GM23338 (cell line): ENCODE data around the gene RENBP. TPM values are rescaled to one million over a fixed set of nuclear protein-coding genes. Genes with fewer than 3 reads are reported as not detected.

Experiments
- ATAC-seq: fragments of 200-7000 bp; cut with Tn5 transposase; 3 replicates; pipeline ENCODE4 v1.9.1; 2020
- DNase-seq: peaks from one replicate; pipeline ENCODE4 v3.0.0-alpha.2; 2015; ENCODE audit warnings: low spot score
- H2AFZ ChIP-seq: fragments of 200-600 bp; sonication (generic); 2 replicates; pipeline ENCODE4 v1.8.0; 2016; ENCODE audit warnings: antibody characterized with exemption, mild to moderate bottlenecking, moderate library complexity
- H3F3A ChIP-seq: fragments of 200-600 bp; sonication (generic); replicated peaks from 2 replicates; pipeline ENCODE4 v1.8.0; 2017; ENCODE audit warnings: antibody characterized with exemption, mixed run types, low read depth
- H3K27ac ChIP-seq: fragments of 200-600 bp; sonication (generic); 2 replicates; pipeline ENCODE4 v1.6.1; 2016; ENCODE audit warnings: low read depth
- H3K27me3 ChIP-seq: fragments of 200-600 bp; sonication (generic); 2 replicates; pipeline ENCODE4 v1.8.0; 2016; ENCODE audit warnings: mild to moderate bottlenecking, mixed run types, moderate library complexity; ENCODE audit not compliant: insufficient read depth
- H3K36me3 ChIP-seq: fragments of 200-600 bp; sonication (generic); 2 replicates; pipeline ENCODE4 v1.8.0; 2016; ENCODE audit warnings: mild to moderate bottlenecking; ENCODE audit not compliant: insufficient read depth
- H3K4me1 ChIP-seq: fragments of 200-600 bp; sonication (generic); 2 replicates; pipeline ENCODE4 v1.8.0; 2016; ENCODE audit warnings: mild to moderate bottlenecking, moderate library complexity; ENCODE audit not compliant: insufficient read depth
- H3K4me2 ChIP-seq: fragments of 200-600 bp; sonication (generic); 2 replicates; pipeline ENCODE4 v1.7.1; 2017; ENCODE audit warnings: mixed run types
- H3K4me3 ChIP-seq: fragments of 200-600 bp; sonication (generic); 2 replicates; pipeline ENCODE4 v1.6.1; 2016; ENCODE audit warnings: mixed run types
- H3K79me2 ChIP-seq: fragments of 200-600 bp; sonication (generic); replicated peaks from 2 replicates; pipeline ENCODE4 v1.8.0; 2017; ENCODE audit warnings: mild to moderate bottlenecking; ENCODE audit not compliant: insufficient read depth
- H3K9me2 ChIP-seq: fragments of 200-600 bp; sonication (generic); 2 replicates; pipeline ENCODE4 v1.8.0; 2017; ENCODE audit not compliant: insufficient read depth
- H4K20me1 ChIP-seq: fragments of 200-600 bp; sonication (generic); replicated peaks from 2 replicates; pipeline ENCODE4 v1.8.0; 2017; ENCODE audit warnings: mild to moderate bottlenecking; ENCODE audit not compliant: insufficient read depth
- H3K27ac Mint-ChIP-seq: 2 replicates; pipeline ENCODE4 v1.8.0; 2020; ENCODE audit warnings: inconsistent platforms, mild to moderate bottlenecking, moderate library complexity, mixed read lengths
- H3K27me3 Mint-ChIP-seq: 3 replicates; pipeline ENCODE4 v1.8.0; 2022; ENCODE audit warnings: low read depth, mild to moderate bottlenecking, moderate library complexity, mixed read lengths, inconsistent platforms; ENCODE audit not compliant: insufficient read depth, poor library complexity
- H3K36me3 Mint-ChIP-seq: 3 replicates; pipeline ENCODE4 v1.8.0; 2021; ENCODE audit warnings: low read depth, mild to moderate bottlenecking, inconsistent platforms, moderate library complexity, mixed read lengths
- H3K4me1 Mint-ChIP-seq: 3 replicates; pipeline ENCODE4 v1.8.0; 2020; ENCODE audit warnings: mild to moderate bottlenecking, inconsistent platforms, mixed read lengths
- H3K4me3 Mint-ChIP-seq: 3 replicates; pipeline ENCODE4 v1.8.0; 2021; ENCODE audit warnings: moderate library complexity, mild to moderate bottlenecking, inconsistent platforms, mixed read lengths
- H3K9me3 Mint-ChIP-seq: 3 replicates; pipeline ENCODE4 v1.8.0; 2020; ENCODE audit warnings: moderate library complexity, mild to moderate bottlenecking, inconsistent platforms, mixed read lengths
- REST ChIP-seq: IDR thresholded peaks from one replicate; pipeline ENCODE4 v1.6.1; 2018; ENCODE audit warnings: antibody characterized with exemption; ENCODE audit not compliant: unreplicated experiment
- ZNF114 ChIP-seq: fragments of 250-450 bp; sonication (Bioruptor Pico); IDR thresholded peaks from 2 replicates; pipeline ENCODE4 v1.5.0; 2020; ENCODE audit warnings: mild to moderate bottlenecking, moderate library complexity
- ZNF462 ChIP-seq: fragments of 250-450 bp; sonication (Bioruptor Pico); IDR thresholded peaks from 2 replicates; pipeline ENCODE4 v1.5.0; 2020; ENCODE audit warnings: mild to moderate bottlenecking, moderate library complexity
- polyA plus RNA-seq: library from polyadenylated mRNA; unstranded; fragments of >200 nt; fragmentation: Nextera tagmentation; extraction: Ambion mirVana; gene quantifications from 2 replicates; pipeline ENCODE4 v1.2.1, GENCODE V29; 2016
- total RNA-seq: library from RNA; depleted of rRNA; stranded (reverse); fragments of >200 nt; shearing (Covaris generic); gene quantifications from 2 replicates; pipeline ENCODE4 v1.2.3, GENCODE V29; 2014

RENBP gene
- total and polyA plus RNA-seq, 2 experiments from 2014 or later, result 2.0 to 10.3 TPM

DNA sequence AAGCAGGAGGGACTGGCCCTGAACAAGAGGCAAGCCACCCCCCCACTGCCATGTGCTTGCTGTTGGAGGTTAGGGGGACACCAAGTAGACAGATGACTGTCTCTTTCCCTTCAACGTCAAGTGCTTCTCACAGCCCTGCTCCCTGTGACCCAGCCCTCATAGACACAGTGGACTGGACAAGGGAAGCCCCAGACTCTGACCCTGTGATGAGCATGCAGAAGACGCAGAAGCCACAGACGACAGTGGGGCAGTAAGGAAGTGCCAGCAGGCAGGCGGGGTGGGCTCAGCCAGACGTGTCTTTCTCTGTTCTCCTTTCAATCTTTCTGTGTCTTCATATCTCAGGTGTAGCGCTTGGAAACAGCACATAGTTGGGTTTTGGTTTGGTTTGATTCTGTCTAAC lies 56.1 kb downstream of the RENBP start:
- Histone ChIP-seq H3K4me1 (peaks cover 7% of the 10 kb centered on the region; the same call in 1 of the 2 replicates), H3K79me2 (no peaks in the 10 kb centered on the region), H3K4me3 (no peak overlapping the region), H3F3A (no peaks in the 10 kb centered on the region), H3K9me2 (no peaks in the 10 kb centered on the region), H3K27me3 (no peaks in the 10 kb centered on the region; the same call in 1 of the 2 replicates), H3K27ac (no peak overlapping the region), H3K4me2 (no peak overlapping the region), H2AFZ (no peak overlapping the region), H4K20me1 (no peaks in the 10 kb centered on the region), H3K36me3 (no peaks in the 10 kb centered on the region)
- Mint-ChIP-seq H3K4me3 (no peak overlapping the region), H3K9me3 (no peaks in the 10 kb centered on the region; the same call in 2 of the 3 replicates), H3K27me3 (peaks cover 6% of the 10 kb centered on the region), H3K36me3 (no peaks in the 10 kb centered on the region; the same call in 2 of the 3 replicates), H3K4me1 (peaks cover 20% of the 10 kb centered on the region), H3K27ac (no peak overlapping the region)
- DNase-seq (no peak), ATAC-seq (no peak)
- TF ChIP-seq ZNF462 (CRISPR knock-in tag) (no peak), REST (no peak), ZNF114 (CRISPR knock-in tag) (no peak)
